NOMO-1 (cell line): ENCODE results near the gene ACVRL1.

Experiments
- DNase-seq, 2 experiments: peaks; one replicate each; lab custom pipeline; 2025; ENCODE audit not compliant: unreplicated experiment in 2 of 2; lab: John Stamatoyannopoulos, UW

ACVRL1 gene

GRCh38 chr12:51959211-51959610 is 51.9 kb downstream of the ACVRL1 start:
- no peak for DNase-seq

- no peak for DNase-seq
These were observed 52.6 kb downstream of the ACVRL1 start for GRCh38 chr12:51959921-51960320.

- DNase-seq: no peak
These were observed 53.2 kb downstream of the ACVRL1 start for GRCh38 chr12:51960488-51960887.

- no peak for DNase-seq
These were observed 53.6 kb downstream of the ACVRL1 start for GRCh38 chr12:51960890-51961289.

- no peak for DNase-seq
These were observed 54.5 kb downstream of the ACVRL1 start for GRCh38 chr12:51961834-51962233.

- no peak for DNase-seq
These were observed 55.4 kb downstream of the ACVRL1 start for GRCh38 chr12:51962737-51963136.

GRCh38 chr12:51963477-51963876 is 56.2 kb downstream of the ACVRL1 start:
- DNase-seq: no peak

GRCh38 chr12:51969643-51970042 is 62.3 kb downstream of the ACVRL1 start:
- DNase-seq: no peak

- peak; percentile 15 to 26 for DNase-seq
These were observed 63.8 kb downstream of the ACVRL1 start for GRCh38 chr12:51970904-51971646.

GRCh38 chr12:51971679-51972421 is 64.5 kb downstream of the ACVRL1 start:
- DNase-seq: peak; percentile 47 to 72

GRCh38 chr12:51972422-51972812 is 65.1 kb downstream of the ACVRL1 start:
- peak; percentile 24 to 40 for DNase-seq

GRCh38 chr12:51972849-51973273 is 65.6 kb downstream of the ACVRL1 start:
- DNase-seq: peak; percentile 97
